GM18498 (cell line): ENCODE results near the gene CDH4.

ENCODE experiments used
- ATAC-seq: cut with Tn5 transposase; IDR thresholded peaks from one replicate; pipeline ENCODE4 v1.9.1; 2021; ENCODE audit warnings: mild to moderate bottlenecking, moderate library complexity; ENCODE audit not compliant: unreplicated experiment

The CDH4 gene

GRCh38 chr20:61789329-61789728 lies 537.3 kb downstream of the CDH4 start:
- ATAC-seq = no peak

GRCh38 chr20:61790116-61790827 lies 538.2 kb downstream of the CDH4 start:
- no peak for ATAC-seq

DNA sequence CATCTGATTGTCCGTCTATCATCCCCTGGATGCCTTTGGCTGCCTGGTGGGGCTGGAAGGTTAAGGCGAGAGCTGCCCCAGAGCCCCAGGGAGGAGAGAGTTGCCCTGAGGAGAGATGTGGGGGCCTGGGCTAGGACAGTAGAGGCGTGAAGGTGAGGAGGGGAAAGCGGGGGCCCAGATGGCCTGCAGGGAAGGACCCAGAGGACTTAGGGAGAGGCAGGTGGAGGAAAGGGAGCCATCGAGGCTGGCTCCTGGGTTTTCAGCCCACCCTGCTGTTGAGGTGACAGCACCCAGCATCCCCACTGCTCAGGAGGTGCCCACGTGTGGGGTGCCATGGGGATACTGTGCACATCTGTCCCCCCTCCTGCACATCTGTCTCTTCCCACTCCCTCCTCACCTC lies 539.9 kb downstream of the CDH4 start:
- ATAC-seq = no peak

- ATAC-seq = no peak
Measured at GRCh38 chr20:61795669-61796630, 543.9 kb downstream of the CDH4 start.

DNA sequence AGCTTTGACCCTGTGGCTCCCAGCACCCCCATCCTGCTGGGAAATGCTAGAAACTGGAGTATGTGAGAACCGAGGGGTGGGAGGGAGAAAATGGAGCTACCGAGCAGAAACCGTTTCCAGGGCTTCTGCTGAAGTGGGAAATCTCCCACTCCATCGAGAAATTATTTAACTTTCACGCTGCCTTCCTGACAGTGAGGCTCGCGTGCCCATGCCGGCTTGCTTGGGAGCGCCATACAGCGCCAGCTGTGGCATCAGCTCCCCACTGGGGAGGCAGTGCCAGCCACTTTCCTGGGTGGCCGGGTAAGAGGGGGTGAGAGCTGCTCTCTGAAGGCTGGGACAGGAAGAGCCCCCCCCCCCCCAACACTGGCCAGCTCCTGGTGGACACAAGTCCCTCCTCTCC lies 544.7 kb downstream of the CDH4 start:
- no peak for ATAC-seq

GRCh38 chr20:61797200-61797599 lies 545.1 kb downstream of the CDH4 start:
- ATAC-seq = no peak

- no peak for ATAC-seq
Measured at GRCh38 chr20:61797971-61798411, 545.9 kb downstream of the CDH4 start.

- no peak for ATAC-seq
Measured at GRCh38 chr20:61798632-61799031, 546.6 kb downstream of the CDH4 start.

GRCh38 chr20:61799394-61799923 lies 547.4 kb downstream of the CDH4 start:
- ATAC-seq = no peak

DNA sequence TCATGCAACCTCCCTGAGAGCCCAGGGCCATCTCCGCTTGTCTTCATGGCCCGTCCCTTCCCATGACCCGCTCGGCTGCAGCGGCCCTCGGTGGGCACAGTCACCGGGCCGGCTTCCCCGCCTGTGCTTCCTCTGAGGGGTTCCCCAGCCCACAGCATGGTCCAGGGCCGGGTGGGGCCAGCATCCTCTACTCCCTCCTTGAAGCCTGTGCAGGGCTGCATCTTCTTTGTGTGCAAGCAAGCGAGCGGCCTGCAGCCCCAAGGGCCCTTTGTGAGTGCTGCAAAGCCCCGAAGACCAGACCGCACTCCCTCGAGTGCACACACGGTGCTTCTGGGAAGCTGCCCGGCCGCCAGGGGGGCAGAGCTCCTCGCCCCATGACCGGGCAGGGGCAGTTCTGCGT lies 547.9 kb downstream of the CDH4 start:
- ATAC-seq = no peak

GRCh38 chr20:61800359-61801064 lies 548.5 kb downstream of the CDH4 start:
- ATAC-seq = no peak

- no peak for ATAC-seq
Measured at GRCh38 chr20:61801065-61801360, 549.0 kb downstream of the CDH4 start.

- no peak for ATAC-seq
Measured at GRCh38 chr20:61801428-61801827, 549.4 kb downstream of the CDH4 start.

DNA sequence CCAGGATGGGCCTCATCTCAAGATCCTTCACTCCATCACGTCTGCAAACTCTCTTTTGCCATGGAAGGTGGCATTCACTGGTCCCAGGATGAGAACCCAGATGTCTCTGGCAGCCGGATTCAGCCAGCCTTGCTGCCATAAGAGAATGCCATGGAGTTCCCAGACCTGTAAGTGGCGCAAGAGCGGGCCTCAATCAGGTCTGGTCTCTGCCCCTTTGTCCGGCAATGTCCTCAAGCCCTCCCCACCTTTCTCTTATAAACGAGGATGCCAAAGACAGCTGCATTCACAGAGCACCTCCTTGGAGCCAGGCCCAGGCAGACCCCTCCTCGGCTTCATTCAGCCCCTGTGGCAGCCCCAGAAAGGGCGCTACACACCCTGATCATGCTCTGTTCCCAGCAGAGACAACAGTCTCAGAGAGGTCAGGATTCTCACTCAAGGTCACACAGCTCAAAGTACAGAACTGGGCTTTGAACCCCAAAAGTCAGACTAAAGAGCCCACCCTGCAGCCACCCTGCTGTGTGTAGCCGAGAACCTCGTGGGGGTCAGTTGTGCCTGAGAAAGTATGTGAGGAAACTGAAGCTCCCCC lies 549.9 kb downstream of the CDH4 start:
- no peak for ATAC-seq

DNA sequence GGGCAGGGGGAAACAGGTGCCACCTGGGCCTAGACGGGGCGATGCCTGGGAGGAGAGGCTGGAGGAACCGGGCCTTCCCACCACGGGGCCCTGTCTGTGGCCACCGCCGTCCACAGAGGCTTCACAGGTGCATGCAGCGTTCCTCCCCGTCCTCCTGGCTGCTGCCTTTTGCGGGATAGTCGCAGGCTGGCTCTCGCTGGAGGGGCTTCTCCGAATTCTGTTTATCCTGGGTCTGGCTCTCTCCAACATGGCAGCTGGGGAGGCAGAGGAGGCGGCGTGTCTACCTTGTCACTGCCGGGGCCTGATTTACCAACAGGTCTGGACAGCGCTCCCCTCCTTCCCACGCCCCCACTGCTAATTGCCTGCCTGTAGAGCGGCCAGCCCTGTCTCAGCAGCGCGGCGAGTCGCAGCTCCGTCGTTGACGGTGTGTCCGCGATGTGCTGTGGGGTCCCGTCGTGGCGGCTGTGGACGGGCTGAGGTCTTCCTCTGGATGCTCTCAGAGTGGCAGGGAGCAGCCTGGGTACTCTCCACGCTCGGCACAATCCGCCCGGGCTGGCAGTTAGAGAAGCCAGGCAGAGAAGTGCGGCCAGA lies 550.8 kb downstream of the CDH4 start:
- no peak for ATAC-seq

- no peak for ATAC-seq
Measured at GRCh38 chr20:61803416-61803914, 551.4 kb downstream of the CDH4 start.

GRCh38 chr20:61803915-61804751 lies 552.1 kb downstream of the CDH4 start:
- ATAC-seq = no peak

- no peak for ATAC-seq
Measured at GRCh38 chr20:61804752-61805295, 552.8 kb downstream of the CDH4 start.

DNA sequence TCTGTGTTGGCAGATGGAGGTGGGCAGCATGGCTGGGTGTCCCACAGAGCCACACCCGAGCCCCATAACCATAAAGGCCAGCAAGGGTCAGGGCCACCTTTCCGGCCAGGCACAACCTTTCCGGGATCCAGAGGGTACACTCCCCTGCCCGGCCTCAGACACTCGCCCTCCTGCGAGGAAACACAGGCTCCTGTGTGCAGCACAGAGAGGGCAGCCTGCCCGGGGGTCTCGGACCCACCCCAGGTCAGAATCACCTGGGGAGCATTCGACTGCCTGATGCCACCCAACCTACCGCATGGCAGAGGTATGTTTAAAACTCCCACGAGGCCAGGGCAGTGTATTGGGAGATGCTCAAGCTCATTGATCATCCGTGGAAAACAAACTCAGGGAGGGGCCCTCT lies 553.3 kb downstream of the CDH4 start:
- ATAC-seq = no peak
